GM23338 (cell line): ENCODE results near the gene GFPT2. TPM values are rescaled to one million over a fixed set of nuclear protein-coding genes. Genes with fewer than 3 reads are reported as not detected.

Source experiments
- ATAC-seq: fragments of 200-7000 bp; cut with Tn5 transposase; 3 replicates; pipeline ENCODE4 v1.9.1; 2020
- DNase-seq: peaks from one replicate; pipeline ENCODE4 v3.0.0-alpha.2; 2015; ENCODE audit warnings: low spot score
- H2AFZ ChIP-seq: fragments of 200-600 bp; sonication (generic); 2 replicates; pipeline ENCODE4 v1.8.0; 2016; ENCODE audit warnings: antibody characterized with exemption, mild to moderate bottlenecking, moderate library complexity
- H3F3A ChIP-seq: fragments of 200-600 bp; sonication (generic); replicated peaks from 2 replicates; pipeline ENCODE4 v1.8.0; 2017; ENCODE audit warnings: antibody characterized with exemption, mixed run types, low read depth
- H3K27ac ChIP-seq: fragments of 200-600 bp; sonication (generic); 2 replicates; pipeline ENCODE4 v1.6.1; 2016; ENCODE audit warnings: low read depth
- H3K27me3 ChIP-seq: fragments of 200-600 bp; sonication (generic); 2 replicates; pipeline ENCODE4 v1.8.0; 2016; ENCODE audit warnings: mild to moderate bottlenecking, mixed run types, moderate library complexity; ENCODE audit not compliant: insufficient read depth
- H3K36me3 ChIP-seq: fragments of 200-600 bp; sonication (generic); 2 replicates; pipeline ENCODE4 v1.8.0; 2016; ENCODE audit warnings: mild to moderate bottlenecking; ENCODE audit not compliant: insufficient read depth
- H3K4me1 ChIP-seq: fragments of 200-600 bp; sonication (generic); 2 replicates; pipeline ENCODE4 v1.8.0; 2016; ENCODE audit warnings: mild to moderate bottlenecking, moderate library complexity; ENCODE audit not compliant: insufficient read depth
- H3K4me2 ChIP-seq: fragments of 200-600 bp; sonication (generic); 2 replicates; pipeline ENCODE4 v1.7.1; 2017; ENCODE audit warnings: mixed run types
- H3K4me3 ChIP-seq: fragments of 200-600 bp; sonication (generic); 2 replicates; pipeline ENCODE4 v1.6.1; 2016; ENCODE audit warnings: mixed run types
- H3K79me2 ChIP-seq: fragments of 200-600 bp; sonication (generic); replicated peaks from 2 replicates; pipeline ENCODE4 v1.8.0; 2017; ENCODE audit warnings: mild to moderate bottlenecking; ENCODE audit not compliant: insufficient read depth
- H3K9me2 ChIP-seq: fragments of 200-600 bp; sonication (generic); 2 replicates; pipeline ENCODE4 v1.8.0; 2017; ENCODE audit not compliant: insufficient read depth
- H4K20me1 ChIP-seq: fragments of 200-600 bp; sonication (generic); replicated peaks from 2 replicates; pipeline ENCODE4 v1.8.0; 2017; ENCODE audit warnings: mild to moderate bottlenecking; ENCODE audit not compliant: insufficient read depth
- H3K27ac Mint-ChIP-seq: 2 replicates; pipeline ENCODE4 v1.8.0; 2020; ENCODE audit warnings: inconsistent platforms, mild to moderate bottlenecking, moderate library complexity, mixed read lengths
- H3K27me3 Mint-ChIP-seq: 3 replicates; pipeline ENCODE4 v1.8.0; 2022; ENCODE audit warnings: low read depth, mild to moderate bottlenecking, moderate library complexity, mixed read lengths, inconsistent platforms; ENCODE audit not compliant: insufficient read depth, poor library complexity
- H3K36me3 Mint-ChIP-seq: 3 replicates; pipeline ENCODE4 v1.8.0; 2021; ENCODE audit warnings: low read depth, mild to moderate bottlenecking, inconsistent platforms, moderate library complexity, mixed read lengths
- H3K4me1 Mint-ChIP-seq: 3 replicates; pipeline ENCODE4 v1.8.0; 2020; ENCODE audit warnings: mild to moderate bottlenecking, inconsistent platforms, mixed read lengths
- H3K4me3 Mint-ChIP-seq: 3 replicates; pipeline ENCODE4 v1.8.0; 2021; ENCODE audit warnings: moderate library complexity, mild to moderate bottlenecking, inconsistent platforms, mixed read lengths
- H3K9me3 Mint-ChIP-seq: 3 replicates; pipeline ENCODE4 v1.8.0; 2020; ENCODE audit warnings: moderate library complexity, mild to moderate bottlenecking, inconsistent platforms, mixed read lengths
- CREB1 ChIP-seq: fragments of 250-450 bp; sonication (Bioruptor Pico); IDR thresholded peaks from 2 replicates; pipeline ENCODE4 v1.5.0; 2020; ENCODE audit warnings: low read depth, mild to moderate bottlenecking, moderate library complexity
- EZH2 ChIP-seq: fragments of 200-600 bp; sonication (generic); IDR thresholded peaks from one replicate; pipeline ENCODE4 v1.8.0; 2017; ENCODE audit warnings: antibody characterized with exemption, mild to moderate bottlenecking, low read depth; ENCODE audit not compliant: unreplicated experiment
- EZH2phosphoT487 ChIP-seq: fragments of 200-600 bp; sonication (generic); IDR thresholded peaks from one replicate; pipeline ENCODE4 v1.8.1; 2018; ENCODE audit warnings: antibody characterized with exemption; ENCODE audit not compliant: unreplicated experiment
- JUNB ChIP-seq: IDR thresholded peaks from one replicate; pipeline ENCODE4 v1.6.1; 2016; ENCODE audit warnings: antibody characterized with exemption; ENCODE audit not compliant: unreplicated experiment
- NANOG ChIP-seq: IDR thresholded peaks from 2 replicates; pipeline ENCODE4 v1.6.1; 2016; ENCODE audit warnings: antibody characterized with exemption, borderline replicate concordance
- ZNF114 ChIP-seq: fragments of 250-450 bp; sonication (Bioruptor Pico); IDR thresholded peaks from 2 replicates; pipeline ENCODE4 v1.5.0; 2020; ENCODE audit warnings: mild to moderate bottlenecking, moderate library complexity
- ZNF331 ChIP-seq: fragments of 250-450 bp; sonication (Bioruptor Pico); IDR thresholded peaks from 2 replicates; pipeline ENCODE4 v1.5.0; 2020; ENCODE audit warnings: low read depth, mild to moderate bottlenecking, moderate library complexity
- polyA plus RNA-seq: library from polyadenylated mRNA; unstranded; fragments of >200 nt; fragmentation: Nextera tagmentation; extraction: Ambion mirVana; gene quantifications from 2 replicates; pipeline ENCODE4 v1.2.1, GENCODE V29; 2016
- total RNA-seq: library from RNA; depleted of rRNA; stranded (reverse); fragments of >200 nt; shearing (Covaris generic); gene quantifications from 2 replicates; pipeline ENCODE4 v1.2.3, GENCODE V29; 2014
- TF ChIP-seq, protein P1 (sequence below): IDR thresholded peaks from 2 replicates; pipeline ENCODE4 v1.6.1; 2016; ENCODE audit warnings: antibody characterized with exemption
- TF ChIP-seq, protein P2 (sequence below): IDR thresholded peaks from one replicate; pipeline ENCODE4 v1.6.1; 2018; ENCODE audit warnings: antibody characterized with exemption; ENCODE audit not compliant: unreplicated experiment
- TF ChIP-seq, protein P3 (sequence below): fragments of 250-450 bp; sonication (Bioruptor Pico); IDR thresholded peaks from 2 replicates; pipeline ENCODE4 v1.5.0; 2020; ENCODE audit warnings: mild to moderate bottlenecking, moderate library complexity

GFPT2 gene
- total and polyA plus RNA-seq, 2 experiments from 2014 or later: 82.6 to 120 TPM

DNA sequence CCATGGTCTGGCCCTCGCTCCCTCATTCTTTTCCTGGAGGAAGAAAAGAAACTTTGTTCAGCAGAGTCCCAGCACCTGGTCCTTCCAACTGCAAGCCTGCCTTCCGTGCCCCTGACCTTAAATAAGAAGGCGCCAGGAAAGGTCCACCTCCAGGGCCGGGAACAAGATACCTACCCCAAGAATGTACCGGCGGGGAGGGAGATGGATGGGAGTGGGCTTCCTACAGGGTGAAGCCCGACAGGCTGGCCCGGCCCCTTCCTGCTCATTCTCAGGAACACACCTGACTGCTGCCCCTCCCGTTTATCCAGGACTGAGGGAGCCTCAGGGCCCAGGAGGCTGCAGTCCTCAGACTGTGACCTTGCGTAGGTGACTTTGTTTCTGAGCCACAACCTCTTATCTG lies 27.3 kb upstream of the GFPT2 start:
- Histone ChIP-seq H3F3A (no peaks in the 10 kb centered on the region), H4K20me1 (no peaks in the 10 kb centered on the region), H3K4me1 (no peaks in the 10 kb centered on the region), H3K4me2 (no peak overlapping the region), H3K27me3 (no peaks in the 10 kb centered on the region), H3K4me3 (no peak overlapping the region), H3K36me3 (no peaks in the 10 kb centered on the region), H3K27ac (no peak overlapping the region), H3K9me2 (no peaks in the 10 kb centered on the region), H2AFZ (peak overlapping the region; percentile 56; the same call in 1 of the 2 replicates), H3K79me2 (no peaks in the 10 kb centered on the region)
- no peaks in the 10 kb centered on the region; the same call in 2 of the 3 replicates for H3K9me3 Mint-ChIP-seq
- no peak overlapping the region for H3K27ac Mint-ChIP-seq
- DNase-seq (no peak), ATAC-seq (peak; percentile 25; the same call in 2 of the 3 replicates)
- peaks cover 9% of the 10 kb centered on the region for H3K27me3 Mint-ChIP-seq
- H3K4me1 Mint-ChIP-seq: peaks cover 16% of the 10 kb centered on the region
- TF ChIP-seq ZNF331 (CRISPR knock-in tag): no peak
- TF ChIP-seq JUNB: no peak
- no peak for TF ChIP-seq NANOG
- TF ChIP-seq CREB1: no peak
- TF ChIP-seq EZH2: no peak
- no peaks in the 10 kb centered on the region; the same call in 2 of the 3 replicates for H3K36me3 Mint-ChIP-seq
- H3K4me3 Mint-ChIP-seq: no peak overlapping the region

DNA sequence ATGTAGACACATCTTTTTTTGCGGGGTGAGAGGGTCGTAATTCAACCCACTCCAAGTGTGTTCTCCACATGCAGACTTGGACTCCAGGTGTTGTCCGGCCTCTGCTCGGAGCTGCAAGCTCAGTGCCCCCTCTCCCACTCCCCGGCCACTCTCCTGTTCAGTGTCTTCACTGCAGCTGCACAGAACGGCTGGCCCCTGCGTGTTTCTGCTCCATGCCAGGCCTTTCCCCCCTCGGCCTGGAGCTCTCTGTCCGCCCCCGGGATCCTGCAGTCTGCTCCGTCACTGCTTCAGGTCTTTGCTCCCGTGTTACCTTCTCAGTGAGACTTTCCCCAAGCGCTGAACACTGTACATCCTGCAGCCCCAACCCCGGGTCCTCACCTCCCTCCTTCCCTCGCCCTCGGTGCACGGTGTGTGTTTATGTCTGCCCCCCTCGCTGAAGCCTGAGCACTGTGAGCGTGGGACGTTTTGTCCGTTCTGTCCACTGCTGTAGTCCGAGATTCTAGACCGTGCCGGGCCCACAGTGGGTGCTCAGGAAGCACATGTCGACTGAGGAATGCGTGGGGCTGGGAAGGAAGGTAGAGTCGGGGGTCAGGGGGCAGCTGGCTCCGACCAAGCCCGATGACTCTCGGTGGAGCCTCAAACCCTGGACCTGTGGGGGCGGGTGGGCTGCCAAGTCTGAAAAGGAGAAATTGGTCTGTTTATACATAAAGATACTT lies 26.4 kb upstream of the GFPT2 start:
- H3K27ac ChIP-seq: no peak overlapping the region
- H4K20me1 ChIP-seq: no peaks in the 10 kb centered on the region
- no peak for ATAC-seq
- H3K36me3 ChIP-seq: no peaks in the 10 kb centered on the region
- H3K9me2 ChIP-seq: no peaks in the 10 kb centered on the region
- no peak overlapping the region for H3K4me2 ChIP-seq
- DNase-seq: no peak
- H3K79me2 ChIP-seq: no peaks in the 10 kb centered on the region
- H2AFZ ChIP-seq: peak overlapping the region; percentile 56; the same call in 1 of the 2 replicates
- H3K27ac Mint-ChIP-seq: peak overlapping the region; percentile 74; the same call in 1 of the 2 replicates
- H3F3A ChIP-seq: no peaks in the 10 kb centered on the region
- H3K36me3 Mint-ChIP-seq: no peaks in the 10 kb centered on the region; the same call in 2 of the 3 replicates
- H3K27me3 ChIP-seq: no peaks in the 10 kb centered on the region
- peaks cover 16% of the 10 kb centered on the region for H3K4me1 Mint-ChIP-seq
- no peak overlapping the region for H3K4me3 ChIP-seq
- H3K9me3 Mint-ChIP-seq: no peaks in the 10 kb centered on the region; the same call in 2 of the 3 replicates
- H3K4me3 Mint-ChIP-seq: no peak overlapping the region
- H3K4me1 ChIP-seq: no peaks in the 10 kb centered on the region
- peaks cover 7% of the 10 kb centered on the region for H3K27me3 Mint-ChIP-seq
- TF ChIP-seq, protein P1, sequence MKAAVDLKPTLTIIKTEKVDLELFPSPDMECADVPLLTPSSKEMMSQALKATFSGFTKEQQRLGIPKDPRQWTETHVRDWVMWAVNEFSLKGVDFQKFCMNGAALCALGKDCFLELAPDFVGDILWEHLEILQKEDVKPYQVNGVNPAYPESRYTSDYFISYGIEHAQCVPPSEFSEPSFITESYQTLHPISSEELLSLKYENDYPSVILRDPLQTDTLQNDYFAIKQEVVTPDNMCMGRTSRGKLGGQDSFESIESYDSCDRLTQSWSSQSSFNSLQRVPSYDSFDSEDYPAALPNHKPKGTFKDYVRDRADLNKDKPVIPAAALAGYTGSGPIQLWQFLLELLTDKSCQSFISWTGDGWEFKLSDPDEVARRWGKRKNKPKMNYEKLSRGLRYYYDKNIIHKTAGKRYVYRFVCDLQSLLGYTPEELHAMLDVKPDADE: no peak
- no peak for TF ChIP-seq ZNF114 (CRISPR knock-in tag)
- TF ChIP-seq EZH2phosphoT487: no peak
- TF ChIP-seq, protein P2, sequence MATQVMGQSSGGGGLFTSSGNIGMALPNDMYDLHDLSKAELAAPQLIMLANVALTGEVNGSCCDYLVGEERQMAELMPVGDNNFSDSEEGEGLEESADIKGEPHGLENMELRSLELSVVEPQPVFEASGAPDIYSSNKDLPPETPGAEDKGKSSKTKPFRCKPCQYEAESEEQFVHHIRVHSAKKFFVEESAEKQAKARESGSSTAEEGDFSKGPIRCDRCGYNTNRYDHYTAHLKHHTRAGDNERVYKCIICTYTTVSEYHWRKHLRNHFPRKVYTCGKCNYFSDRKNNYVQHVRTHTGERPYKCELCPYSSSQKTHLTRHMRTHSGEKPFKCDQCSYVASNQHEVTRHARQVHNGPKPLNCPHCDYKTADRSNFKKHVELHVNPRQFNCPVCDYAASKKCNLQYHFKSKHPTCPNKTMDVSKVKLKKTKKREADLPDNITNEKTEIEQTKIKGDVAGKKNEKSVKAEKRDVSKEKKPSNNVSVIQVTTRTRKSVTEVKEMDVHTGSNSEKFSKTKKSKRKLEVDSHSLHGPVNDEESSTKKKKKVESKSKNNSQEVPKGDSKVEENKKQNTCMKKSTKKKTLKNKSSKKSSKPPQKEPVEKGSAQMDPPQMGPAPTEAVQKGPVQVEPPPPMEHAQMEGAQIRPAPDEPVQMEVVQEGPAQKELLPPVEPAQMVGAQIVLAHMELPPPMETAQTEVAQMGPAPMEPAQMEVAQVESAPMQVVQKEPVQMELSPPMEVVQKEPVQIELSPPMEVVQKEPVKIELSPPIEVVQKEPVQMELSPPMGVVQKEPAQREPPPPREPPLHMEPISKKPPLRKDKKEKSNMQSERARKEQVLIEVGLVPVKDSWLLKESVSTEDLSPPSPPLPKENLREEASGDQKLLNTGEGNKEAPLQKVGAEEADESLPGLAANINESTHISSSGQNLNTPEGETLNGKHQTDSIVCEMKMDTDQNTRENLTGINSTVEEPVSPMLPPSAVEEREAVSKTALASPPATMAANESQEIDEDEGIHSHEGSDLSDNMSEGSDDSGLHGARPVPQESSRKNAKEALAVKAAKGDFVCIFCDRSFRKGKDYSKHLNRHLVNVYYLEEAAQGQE: no peak
- no peak for TF ChIP-seq JUNB
- TF ChIP-seq, protein P3, sequence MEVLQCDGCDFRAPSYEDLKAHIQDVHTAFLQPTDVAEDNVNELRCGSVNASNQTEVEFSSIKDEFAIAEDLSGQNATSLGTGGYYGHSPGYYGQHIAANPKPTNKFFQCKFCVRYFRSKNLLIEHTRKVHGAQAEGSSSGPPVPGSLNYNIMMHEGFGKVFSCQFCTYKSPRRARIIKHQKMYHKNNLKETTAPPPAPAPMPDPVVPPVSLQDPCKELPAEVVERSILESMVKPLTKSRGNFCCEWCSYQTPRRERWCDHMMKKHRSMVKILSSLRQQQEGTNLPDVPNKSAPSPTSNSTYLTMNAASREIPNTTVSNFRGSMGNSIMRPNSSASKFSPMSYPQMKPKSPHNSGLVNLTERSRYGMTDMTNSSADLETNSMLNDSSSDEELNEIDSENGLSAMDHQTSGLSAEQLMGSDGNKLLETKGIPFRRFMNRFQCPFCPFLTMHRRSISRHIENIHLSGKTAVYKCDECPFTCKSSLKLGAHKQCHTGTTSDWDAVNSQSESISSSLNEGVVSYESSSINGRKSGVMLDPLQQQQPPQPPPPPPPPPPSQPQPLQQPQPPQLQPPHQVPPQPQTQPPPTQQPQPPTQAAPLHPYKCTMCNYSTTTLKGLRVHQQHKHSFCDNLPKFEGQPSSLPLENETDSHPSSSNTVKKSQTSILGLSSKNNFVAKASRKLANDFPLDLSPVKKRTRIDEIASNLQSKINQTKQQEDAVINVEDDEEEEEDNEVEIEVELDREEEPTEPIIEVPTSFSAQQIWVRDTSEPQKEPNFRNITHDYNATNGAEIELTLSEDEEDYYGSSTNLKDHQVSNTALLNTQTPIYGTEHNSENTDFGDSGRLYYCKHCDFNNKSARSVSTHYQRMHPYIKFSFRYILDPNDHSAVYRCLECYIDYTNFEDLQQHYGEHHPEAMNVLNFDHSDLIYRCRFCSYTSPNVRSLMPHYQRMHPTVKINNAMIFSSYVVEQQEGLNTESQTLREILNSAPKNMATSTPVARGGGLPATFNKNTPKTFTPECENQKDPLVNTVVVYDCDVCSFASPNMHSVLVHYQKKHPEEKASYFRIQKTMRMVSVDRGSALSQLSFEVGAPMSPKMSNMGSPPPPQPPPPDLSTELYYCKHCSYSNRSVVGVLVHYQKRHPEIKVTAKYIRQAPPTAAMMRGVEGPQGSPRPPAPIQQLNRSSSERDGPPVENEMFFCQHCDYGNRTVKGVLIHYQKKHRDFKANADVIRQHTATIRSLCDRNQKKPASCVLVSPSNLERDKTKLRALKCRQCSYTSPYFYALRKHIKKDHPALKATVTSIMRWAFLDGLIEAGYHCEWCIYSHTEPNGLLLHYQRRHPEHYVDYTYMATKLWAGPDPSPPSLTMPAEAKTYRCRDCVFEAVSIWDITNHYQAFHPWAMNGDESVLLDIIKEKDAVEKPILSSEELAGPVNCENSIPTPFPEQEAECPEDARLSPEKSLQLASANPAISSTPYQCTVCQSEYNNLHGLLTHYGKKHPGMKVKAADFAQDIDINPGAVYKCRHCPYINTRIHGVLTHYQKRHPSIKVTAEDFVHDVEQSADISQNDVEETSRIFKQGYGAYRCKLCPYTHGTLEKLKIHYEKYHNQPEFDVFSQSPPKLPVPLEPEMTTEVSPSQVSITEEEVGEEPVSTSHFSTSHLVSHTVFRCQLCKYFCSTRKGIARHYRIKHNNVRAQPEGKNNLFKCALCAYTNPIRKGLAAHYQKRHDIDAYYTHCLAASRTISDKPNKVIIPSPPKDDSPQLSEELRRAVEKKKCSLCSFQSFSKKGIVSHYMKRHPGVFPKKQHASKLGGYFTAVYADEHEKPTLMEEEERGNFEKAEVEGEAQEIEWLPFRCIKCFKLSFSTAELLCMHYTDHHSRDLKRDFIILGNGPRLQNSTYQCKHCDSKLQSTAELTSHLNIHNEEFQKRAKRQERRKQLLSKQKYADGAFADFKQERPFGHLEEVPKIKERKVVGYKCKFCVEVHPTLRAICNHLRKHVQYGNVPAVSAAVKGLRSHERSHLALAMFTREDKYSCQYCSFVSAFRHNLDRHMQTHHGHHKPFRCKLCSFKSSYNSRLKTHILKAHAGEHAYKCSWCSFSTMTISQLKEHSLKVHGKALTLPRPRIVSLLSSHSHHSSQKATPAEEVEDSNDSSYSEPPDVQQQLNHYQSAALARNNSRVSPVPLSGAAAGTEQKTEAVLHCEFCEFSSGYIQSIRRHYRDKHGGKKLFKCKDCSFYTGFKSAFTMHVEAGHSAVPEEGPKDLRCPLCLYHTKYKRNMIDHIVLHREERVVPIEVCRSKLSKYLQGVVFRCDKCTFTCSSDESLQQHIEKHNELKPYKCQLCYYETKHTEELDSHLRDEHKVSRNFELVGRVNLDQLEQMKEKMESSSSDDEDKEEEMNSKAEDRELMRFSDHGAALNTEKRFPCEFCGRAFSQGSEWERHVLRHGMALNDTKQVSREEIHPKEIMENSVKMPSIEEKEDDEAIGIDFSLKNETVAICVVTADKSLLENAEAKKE (CRISPR knock-in tag): no peak
- no peak for TF ChIP-seq NANOG
- no peak for TF ChIP-seq EZH2
